HepG2 (cell line): ENCODE measurements around the gene ZBTB46. TPM values are rescaled to one million over a fixed set of nuclear protein-coding genes. Genes with fewer than 3 reads are reported as not detected.

Experiments
- DNMT3B ChIP-seq: conservative IDR thresholded peaks from 2 replicates; pipeline ENCODE4 v1.6.1; 2016; ENCODE audit warnings: missing biosample characterization, control low read depth
- FOXJ3 ChIP-seq: sonication (generic); formaldehyde crosslinking; IDR thresholded peaks from 2 replicates; pipeline ENCODE4 v1.4.0; 2020; ENCODE audit warnings: missing genetic modification reagents, mild to moderate bottlenecking, borderline replicate concordance
- JUND ChIP-seq: sonication (generic); formaldehyde crosslinking; IDR thresholded peaks from 2 replicates; pipeline ENCODE4 v1.8.0; 2022; ENCODE audit warnings: mild to moderate bottlenecking, missing genetic modification reagents
- KAT2B ChIP-seq: fragments of 150-350 bp; IDR thresholded peaks from 2 replicates; pipeline ENCODE4 v1.6.1; 2014; ENCODE audit warnings: low read depth, low read length, borderline replicate concordance
- KAT8 ChIP-seq: IDR thresholded peaks from 2 replicates; pipeline ENCODE4 v1.6.1; 2016; ENCODE audit warnings: missing genetic modification reagents, missing compliant biosample characterization
- MED1 ChIP-seq: sonication (generic); formaldehyde crosslinking; IDR thresholded peaks from 2 replicates; pipeline ENCODE4 v1.4.0; 2020; ENCODE audit warnings: missing genetic modification reagents
- NFKB2 ChIP-seq: sonication (generic); formaldehyde crosslinking; IDR thresholded peaks from 2 replicates; pipeline ENCODE4 v1.4.0; 2020; ENCODE audit warnings: missing genetic modification reagents, borderline replicate concordance
- RFX3 ChIP-seq: IDR thresholded peaks from 2 replicates; pipeline ENCODE4 v1.6.1; 2016; ENCODE audit warnings: missing biosample characterization, missing genetic modification reagents
- RXRA ChIP-seq: sonication (generic); formaldehyde crosslinking; IDR thresholded peaks from 2 replicates; pipeline ENCODE4 v1.5.1; 2020; ENCODE audit warnings: missing genetic modification reagents
- SIX4 ChIP-seq: sonication (generic); formaldehyde crosslinking; IDR thresholded peaks from 2 replicates; pipeline ENCODE4 v1.4.0; 2020; ENCODE audit warnings: missing genetic modification reagents
- TSC22D2 ChIP-seq: sonication (generic); formaldehyde crosslinking; IDR thresholded peaks from 2 replicates; pipeline ENCODE4 v1.5.1; 2020; ENCODE audit warnings: missing genetic modification reagents, mild to moderate bottlenecking, borderline replicate concordance
- ZNF33A ChIP-seq: sonication (generic); formaldehyde crosslinking; IDR thresholded peaks from 2 replicates; pipeline ENCODE4 v1.5.1; 2020; ENCODE audit warnings: missing genetic modification reagents, mild to moderate bottlenecking, moderate library complexity, borderline replicate concordance
- ZNF558 ChIP-seq: sonication (generic); formaldehyde crosslinking; IDR thresholded peaks from 2 replicates; pipeline ENCODE4 v1.9.0; 2022; ENCODE audit warnings: mild to moderate bottlenecking, missing genetic modification reagents, borderline replicate concordance
- ZNF598 ChIP-seq: sonication (generic); formaldehyde crosslinking; IDR thresholded peaks from 2 replicates; pipeline ENCODE4 v1.5.1; 2020; ENCODE audit warnings: mild to moderate bottlenecking, missing genetic modification reagents, borderline replicate concordance
- ZNF709 ChIP-seq: sonication (generic); formaldehyde crosslinking; IDR thresholded peaks from 2 replicates; pipeline ENCODE4 v1.5.0; 2020; ENCODE audit warnings: mild to moderate bottlenecking, missing genetic modification reagents
- ZSCAN20 ChIP-seq: sonication (generic); formaldehyde crosslinking; IDR thresholded peaks from 2 replicates; pipeline ENCODE4 v1.4.0; 2020; ENCODE audit warnings: missing genetic modification reagents, mild to moderate bottlenecking, borderline replicate concordance
- polyA plus RNA-seq, 8 experiments: library from polyadenylated mRNA; depleted of rRNA in 3 of 8; stranded (reverse) in 7 of 8; unstranded in 1 of 8; fragments of >200 nt; fragmentation: Illumina TruSeq in 4 of 8; extraction: Trizol in 4 of 8; gene quantifications; 2 replicates each; pipeline versions ENCODE4 v1.2.1 to v1.2.3, GENCODE V29; 2011 to 2016; ENCODE audit warnings: low read depth in 4 of 8, missing spikeins in 1 of 8, mixed read lengths in 1 of 8; ENCODE audit not compliant: insufficient read depth in 1 of 8
- total RNA-seq, 5 experiments: library from RNA; depleted of rRNA; stranded (reverse); fragments of >200 nt; fragmentation: Illumina TruSeq; extraction: Trizol; gene quantifications; 2 replicates each; pipeline ENCODE4 v1.2.3, GENCODE V29; 2016; ENCODE audit warnings: low read depth in 1 of 5
- TF ChIP-seq, protein P1 (sequence below): sonication (generic); formaldehyde crosslinking; IDR thresholded peaks from 2 replicates; pipeline ENCODE4 v1.8.1; 2023; ENCODE audit warnings: mild to moderate bottlenecking, missing genetic modification reagents
- TF ChIP-seq, protein P2 (sequence below): sonication (generic); formaldehyde crosslinking; IDR thresholded peaks from 2 replicates; pipeline ENCODE4 v1.4.0; 2020; ENCODE audit warnings: mild to moderate bottlenecking, missing genetic modification reagents, borderline replicate concordance
- TF ChIP-seq, protein P3 (sequence below): sonication (generic); formaldehyde crosslinking; conservative IDR thresholded peaks from 2 replicates; pipeline ENCODE4 v1.8.1; 2023; ENCODE audit warnings: missing genetic modification reagents

The ZBTB46 gene
- total and polyA plus RNA-seq, 2 of the 13 experiments (the other 11 are each of a cell fraction or from before 2014, with no cell fraction given), result 1.6 to 13.5 TPM

DNA sequence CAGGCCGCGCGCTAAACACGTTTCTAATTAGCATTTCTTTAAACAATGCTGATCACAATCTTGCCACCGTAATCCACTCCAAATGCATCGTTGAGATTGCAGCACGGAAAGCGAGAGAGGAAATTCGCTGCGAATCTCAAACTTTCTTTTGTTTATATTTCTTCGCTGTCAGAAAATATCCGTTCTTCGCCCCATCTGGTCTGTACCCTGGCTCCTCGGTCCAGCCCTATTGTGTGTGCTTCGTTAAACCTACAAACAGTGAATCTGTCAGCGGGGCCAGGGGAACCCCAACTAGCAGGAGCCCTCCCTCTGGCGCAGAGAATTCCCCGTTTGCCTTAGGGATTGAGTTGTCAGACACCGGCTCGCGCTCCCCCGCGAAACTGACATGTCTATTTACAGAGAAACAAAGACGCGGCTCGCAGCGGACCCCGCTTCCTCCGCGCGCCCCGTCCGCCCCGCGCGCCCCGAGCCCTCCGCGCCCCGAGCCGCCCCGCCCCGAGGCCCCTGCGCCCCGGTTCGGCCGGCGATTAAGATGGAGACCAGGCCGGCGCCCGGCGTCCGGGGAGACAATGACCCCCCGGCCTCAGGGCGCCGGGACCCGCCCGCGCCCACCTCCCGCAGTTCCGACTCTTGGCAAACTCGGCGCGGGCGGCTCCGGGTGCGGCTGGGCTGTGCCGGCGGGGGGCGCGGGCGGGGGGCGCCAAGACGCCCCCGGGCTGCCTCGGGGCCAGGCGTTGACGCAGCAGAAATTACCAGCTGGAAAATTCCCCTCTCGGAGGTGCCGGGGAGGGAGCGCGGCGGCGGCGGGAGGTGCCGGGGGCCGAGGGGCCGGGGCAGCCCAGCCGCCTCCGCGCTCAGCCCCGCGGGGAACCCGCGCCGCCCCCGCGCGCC is 874 bp downstream of the ZBTB46 start (continued):
- TF ChIP-seq, protein P1, sequence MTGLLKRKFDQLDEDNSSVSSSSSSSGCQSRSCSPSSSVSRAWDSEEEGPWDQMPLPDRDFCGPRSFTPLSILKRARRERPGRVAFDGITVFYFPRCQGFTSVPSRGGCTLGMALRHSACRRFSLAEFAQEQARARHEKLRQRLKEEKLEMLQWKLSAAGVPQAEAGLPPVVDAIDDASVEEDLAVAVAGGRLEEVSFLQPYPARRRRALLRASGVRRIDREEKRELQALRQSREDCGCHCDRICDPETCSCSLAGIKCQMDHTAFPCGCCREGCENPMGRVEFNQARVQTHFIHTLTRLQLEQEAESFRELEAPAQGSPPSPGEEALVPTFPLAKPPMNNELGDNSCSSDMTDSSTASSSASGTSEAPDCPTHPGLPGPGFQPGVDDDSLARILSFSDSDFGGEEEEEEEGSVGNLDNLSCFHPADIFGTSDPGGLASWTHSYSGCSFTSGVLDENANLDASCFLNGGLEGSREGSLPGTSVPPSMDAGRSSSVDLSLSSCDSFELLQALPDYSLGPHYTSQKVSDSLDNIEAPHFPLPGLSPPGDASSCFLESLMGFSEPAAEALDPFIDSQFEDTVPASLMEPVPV (CRISPR knock-in tag), result no peak
- TF ChIP-seq FOXJ3 (CRISPR knock-in tag), result no peak
- 0 out of 2 replicates have a peak, but pooled peaks have one; percentile 63 for TF ChIP-seq ZNF598 (CRISPR knock-in tag)
- TF ChIP-seq SIX4 (CRISPR knock-in tag), result no peak
- no peak for TF ChIP-seq ZNF709 (CRISPR knock-in tag)
- TF ChIP-seq ZNF33A (CRISPR knock-in tag), result no peak
- TF ChIP-seq ZSCAN20 (CRISPR knock-in tag), result 0 out of 2 replicates have a peak, but pooled peaks have one; percentile 31
- no peak for TF ChIP-seq TSC22D2 (CRISPR knock-in tag)
- 0 out of 2 replicates have a peak, but pooled peaks have one; percentile 26 for TF ChIP-seq NFKB2
- TF ChIP-seq, protein P2, sequence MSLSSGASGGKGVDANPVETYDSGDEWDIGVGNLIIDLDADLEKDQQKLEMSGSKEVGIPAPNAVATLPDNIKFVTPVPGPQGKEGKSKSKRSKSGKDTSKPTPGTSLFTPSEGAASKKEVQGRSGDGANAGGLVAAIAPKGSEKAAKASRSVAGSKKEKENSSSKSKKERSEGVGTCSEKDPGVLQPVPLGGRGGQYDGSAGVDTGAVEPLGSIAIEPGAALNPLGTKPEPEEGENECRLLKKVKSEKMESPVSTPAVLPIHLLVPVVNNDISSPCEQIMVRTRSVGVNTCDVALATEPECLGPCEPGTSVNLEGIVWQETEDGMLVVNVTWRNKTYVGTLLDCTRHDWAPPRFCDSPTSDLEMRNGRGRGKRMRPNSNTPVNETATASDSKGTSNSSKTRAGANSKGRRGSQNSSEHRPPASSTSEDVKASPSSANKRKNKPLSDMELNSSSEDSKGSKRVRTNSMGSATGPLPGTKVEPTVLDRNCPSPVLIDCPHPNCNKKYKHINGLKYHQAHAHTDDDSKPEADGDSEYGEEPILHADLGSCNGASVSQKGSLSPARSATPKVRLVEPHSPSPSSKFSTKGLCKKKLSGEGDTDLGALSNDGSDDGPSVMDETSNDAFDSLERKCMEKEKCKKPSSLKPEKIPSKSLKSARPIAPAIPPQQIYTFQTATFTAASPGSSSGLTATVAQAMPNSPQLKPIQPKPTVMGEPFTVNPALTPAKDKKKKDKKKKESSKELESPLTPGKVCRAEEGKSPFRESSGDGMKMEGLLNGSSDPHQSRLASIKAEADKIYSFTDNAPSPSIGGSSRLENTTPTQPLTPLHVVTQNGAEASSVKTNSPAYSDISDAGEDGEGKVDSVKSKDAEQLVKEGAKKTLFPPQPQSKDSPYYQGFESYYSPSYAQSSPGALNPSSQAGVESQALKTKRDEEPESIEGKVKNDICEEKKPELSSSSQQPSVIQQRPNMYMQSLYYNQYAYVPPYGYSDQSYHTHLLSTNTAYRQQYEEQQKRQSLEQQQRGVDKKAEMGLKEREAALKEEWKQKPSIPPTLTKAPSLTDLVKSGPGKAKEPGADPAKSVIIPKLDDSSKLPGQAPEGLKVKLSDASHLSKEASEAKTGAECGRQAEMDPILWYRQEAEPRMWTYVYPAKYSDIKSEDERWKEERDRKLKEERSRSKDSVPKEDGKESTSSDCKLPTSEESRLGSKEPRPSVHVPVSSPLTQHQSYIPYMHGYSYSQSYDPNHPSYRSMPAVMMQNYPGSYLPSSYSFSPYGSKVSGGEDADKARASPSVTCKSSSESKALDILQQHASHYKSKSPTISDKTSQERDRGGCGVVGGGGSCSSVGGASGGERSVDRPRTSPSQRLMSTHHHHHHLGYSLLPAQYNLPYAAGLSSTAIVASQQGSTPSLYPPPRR (CRISPR knock-in tag), result no peak
- TF ChIP-seq DNMT3B (CRISPR knock-in tag), result no peak
- TF ChIP-seq JUND (CRISPR knock-in tag), result no peak
- 0 out of 2 replicates have a peak, but pooled peaks have one; percentile 41 for TF ChIP-seq MED1
- TF ChIP-seq RXRA (CRISPR knock-in tag), result no peak
- TF ChIP-seq RFX3 (CRISPR knock-in tag), result no peak
- TF ChIP-seq KAT8, result no peak
- no peak for TF ChIP-seq KAT2B
- TF ChIP-seq, protein P3, sequence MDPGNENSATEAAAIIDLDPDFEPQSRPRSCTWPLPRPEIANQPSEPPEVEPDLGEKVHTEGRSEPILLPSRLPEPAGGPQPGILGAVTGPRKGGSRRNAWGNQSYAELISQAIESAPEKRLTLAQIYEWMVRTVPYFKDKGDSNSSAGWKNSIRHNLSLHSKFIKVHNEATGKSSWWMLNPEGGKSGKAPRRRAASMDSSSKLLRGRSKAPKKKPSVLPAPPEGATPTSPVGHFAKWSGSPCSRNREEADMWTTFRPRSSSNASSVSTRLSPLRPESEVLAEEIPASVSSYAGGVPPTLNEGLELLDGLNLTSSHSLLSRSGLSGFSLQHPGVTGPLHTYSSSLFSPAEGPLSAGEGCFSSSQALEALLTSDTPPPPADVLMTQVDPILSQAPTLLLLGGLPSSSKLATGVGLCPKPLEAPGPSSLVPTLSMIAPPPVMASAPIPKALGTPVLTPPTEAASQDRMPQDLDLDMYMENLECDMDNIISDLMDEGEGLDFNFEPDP (CRISPR knock-in tag), result 0 out of 2 replicates have a peak, but pooled peaks have one; percentile 67
- TF ChIP-seq ZNF558 (CRISPR knock-in tag), result no peak
